Loucy (cell line): ENCODE results near the gene DDAH2.

Source experiments
- H2AFZ ChIP-seq: fragments of 200-600 bp; sonication (generic); 2 replicates; pipeline ENCODE4 v1.6.0; 2016; ENCODE audit warnings: antibody characterized with exemption, mild to moderate bottlenecking, low read length, moderate library complexity
- H3F3A ChIP-seq: fragments of 200-600 bp; 2 replicates; pipeline ENCODE4 v1.6.0; 2016; ENCODE audit warnings: antibody characterized with exemption, low read depth, mild to moderate bottlenecking
- H3K27me3 ChIP-seq: fragments of 200-600 bp; sonication (generic); 2 replicates; pipeline ENCODE4 v1.6.1; 2014; ENCODE audit warnings: low read length, mild to moderate bottlenecking; ENCODE audit not compliant: insufficient read depth, poor library complexity, severe bottlenecking
- H3K36me3 ChIP-seq: fragments of 200-600 bp; sonication (generic); 2 replicates; pipeline ENCODE4 v1.6.1; 2016; ENCODE audit warnings: low read length; ENCODE audit not compliant: insufficient read depth
- H3K4me1 ChIP-seq: fragments of 200-600 bp; sonication (generic); 2 replicates; pipeline ENCODE4 v1.5.1; 2014; ENCODE audit warnings: low read length, mild to moderate bottlenecking; ENCODE audit not compliant: insufficient read depth, poor library complexity, severe bottlenecking
- H3K4me2 ChIP-seq: fragments of 200-600 bp; sonication (generic); 2 replicates; pipeline ENCODE4 v1.6.0; 2014; ENCODE audit warnings: antibody characterized with exemption, low read length, low read depth, mild to moderate bottlenecking; ENCODE audit not compliant: poor library complexity, severe bottlenecking
- H3K4me3 ChIP-seq: fragments of 200-600 bp; sonication (generic); 2 replicates; pipeline ENCODE4 v1.5.1; 2014; ENCODE audit warnings: low read length, mild to moderate bottlenecking, mixed read lengths; ENCODE audit not compliant: poor library complexity, severe bottlenecking
- H3K79me2 ChIP-seq: fragments of 200-600 bp; sonication (generic); 2 replicates; pipeline ENCODE4 v1.6.1; 2014; ENCODE audit warnings: low read length; ENCODE audit not compliant: insufficient read depth
- H3K9ac ChIP-seq: fragments of 200-600 bp; sonication (generic); 2 replicates; pipeline ENCODE4 v1.6.0; 2014; ENCODE audit warnings: mild to moderate bottlenecking, low read depth, low read length, moderate library complexity; ENCODE audit not compliant: poor library complexity, severe bottlenecking
- H3K9me2 ChIP-seq: fragments of 200-600 bp; sonication (generic); replicated peaks from 2 replicates; pipeline ENCODE4 v1.6.1; 2016; ENCODE audit warnings: low read depth, low read length, mixed read lengths
- H3K9me3 ChIP-seq: fragments of 200-600 bp; sonication (generic); 2 replicates; pipeline ENCODE4 v1.6.1; 2014; ENCODE audit warnings: mild to moderate bottlenecking, antibody characterized with exemption, low read length, low read depth; ENCODE audit not compliant: insufficient read depth
- H4K20me1 ChIP-seq: fragments of 200-600 bp; sonication (generic); 2 replicates; pipeline ENCODE4 v1.6.0; 2014; ENCODE audit warnings: antibody characterized with exemption, low read length, mild to moderate bottlenecking; ENCODE audit not compliant: insufficient read depth, poor library complexity, severe bottlenecking
- EZH2phosphoT487 ChIP-seq: fragments of 200-600 bp; IDR thresholded peaks from 2 replicates; pipeline ENCODE4 v1.6.1; 2018; ENCODE audit warnings: antibody characterized with exemption, mild to moderate bottlenecking, moderate library complexity, borderline replicate concordance
- TF ChIP-seq, protein P1 (sequence below): fragments of 200-600 bp; sonication (generic); conservative IDR thresholded peaks from 2 replicates; pipeline ENCODE4 v1.5.1; 2014; ENCODE audit warnings: mild to moderate bottlenecking, antibody characterized with exemption, low read length

DDAH2 gene

DNA sequence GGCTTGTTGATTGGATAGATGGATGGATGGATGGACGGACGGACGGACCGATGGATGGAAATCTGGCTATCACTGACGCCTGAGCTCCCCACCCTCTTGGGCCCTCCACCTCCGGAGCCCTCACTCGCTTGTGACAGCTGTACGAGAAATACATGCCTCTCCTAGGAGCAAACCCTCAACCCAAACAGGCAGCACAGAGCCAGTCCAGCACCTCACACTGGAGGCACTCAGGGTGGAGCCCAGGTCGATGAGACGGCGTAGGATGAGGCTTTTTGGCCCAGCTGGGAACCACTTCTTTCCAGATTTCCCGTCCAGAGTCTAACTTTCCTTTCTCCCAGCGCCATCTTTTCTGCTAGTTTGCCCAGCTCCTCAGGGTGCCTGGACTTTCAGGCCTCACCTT is 45.5 kb downstream of the DDAH2 start:
- Histone ChIP-seq H4K20me1 (no peaks in the 10 kb centered on the region), H3K4me1 (peaks cover 8% of the 10 kb centered on the region), H3K36me3 (peaks cover 27% of the 10 kb centered on the region; the same call in 1 of the 2 replicates), H3K4me3 (no peak overlapping the region), H3K9me3 (no peaks in the 10 kb centered on the region), H3K9me2 (no peaks in the 10 kb centered on the region), H2AFZ (no peak overlapping the region), H3K27me3 (no peaks in the 10 kb centered on the region), H3K4me2 (no peak overlapping the region), H3F3A (no peaks in the 10 kb centered on the region), H3K9ac (no peak overlapping the region), H3K79me2 (no peaks in the 10 kb centered on the region)
- TF ChIP-seq, protein P1, sequence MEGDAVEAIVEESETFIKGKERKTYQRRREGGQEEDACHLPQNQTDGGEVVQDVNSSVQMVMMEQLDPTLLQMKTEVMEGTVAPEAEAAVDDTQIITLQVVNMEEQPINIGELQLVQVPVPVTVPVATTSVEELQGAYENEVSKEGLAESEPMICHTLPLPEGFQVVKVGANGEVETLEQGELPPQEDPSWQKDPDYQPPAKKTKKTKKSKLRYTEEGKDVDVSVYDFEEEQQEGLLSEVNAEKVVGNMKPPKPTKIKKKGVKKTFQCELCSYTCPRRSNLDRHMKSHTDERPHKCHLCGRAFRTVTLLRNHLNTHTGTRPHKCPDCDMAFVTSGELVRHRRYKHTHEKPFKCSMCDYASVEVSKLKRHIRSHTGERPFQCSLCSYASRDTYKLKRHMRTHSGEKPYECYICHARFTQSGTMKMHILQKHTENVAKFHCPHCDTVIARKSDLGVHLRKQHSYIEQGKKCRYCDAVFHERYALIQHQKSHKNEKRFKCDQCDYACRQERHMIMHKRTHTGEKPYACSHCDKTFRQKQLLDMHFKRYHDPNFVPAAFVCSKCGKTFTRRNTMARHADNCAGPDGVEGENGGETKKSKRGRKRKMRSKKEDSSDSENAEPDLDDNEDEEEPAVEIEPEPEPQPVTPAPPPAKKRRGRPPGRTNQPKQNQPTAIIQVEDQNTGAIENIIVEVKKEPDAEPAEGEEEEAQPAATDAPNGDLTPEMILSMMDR: no peak
- TF ChIP-seq EZH2phosphoT487: no peak

DNA sequence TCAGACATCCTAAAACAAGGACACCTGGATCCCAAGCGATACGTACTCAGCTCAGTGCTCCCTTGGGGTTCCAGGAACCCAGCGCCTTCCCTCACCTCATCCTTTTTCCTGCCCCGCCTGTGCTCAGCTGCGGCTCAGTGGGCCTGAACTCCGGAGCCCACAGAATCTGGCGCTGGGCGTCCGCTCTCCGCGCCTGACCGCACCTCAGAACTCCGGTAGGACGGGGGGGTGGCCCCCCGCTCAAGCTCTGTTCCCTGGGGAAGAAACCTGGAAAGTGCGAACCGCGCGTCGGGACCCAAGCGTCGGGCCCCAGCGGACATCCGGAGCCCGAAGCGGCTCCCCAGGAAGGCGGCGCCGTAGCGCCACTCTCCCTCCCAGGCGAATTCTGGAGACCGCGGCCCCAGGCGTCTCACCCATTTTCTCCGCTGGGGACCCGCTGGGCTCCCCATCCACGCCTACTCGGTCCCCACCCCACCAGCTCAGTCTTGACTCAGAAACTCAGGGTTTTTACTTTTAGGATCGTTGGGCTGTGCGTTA is 47.9 kb downstream of the DDAH2 start:
- Histone ChIP-seq H3K27me3 (no peaks in the 10 kb centered on the region), H3K9ac (no peak overlapping the region), H2AFZ (no peak overlapping the region), H3K9me2 (no peaks in the 10 kb centered on the region), H3K9me3 (no peaks in the 10 kb centered on the region), H4K20me1 (no peaks in the 10 kb centered on the region), H3K4me2 (no peak overlapping the region), H3K36me3 (peaks cover 3% of the 10 kb centered on the region; the same call in 1 of the 2 replicates), H3K79me2 (no peaks in the 10 kb centered on the region), H3K4me3 (no peak overlapping the region), H3F3A (no peaks in the 10 kb centered on the region), H3K4me1 (peaks cover 8% of the 10 kb centered on the region)
- TF ChIP-seq, protein P1: no peak
- TF ChIP-seq EZH2phosphoT487: no peak

DNA sequence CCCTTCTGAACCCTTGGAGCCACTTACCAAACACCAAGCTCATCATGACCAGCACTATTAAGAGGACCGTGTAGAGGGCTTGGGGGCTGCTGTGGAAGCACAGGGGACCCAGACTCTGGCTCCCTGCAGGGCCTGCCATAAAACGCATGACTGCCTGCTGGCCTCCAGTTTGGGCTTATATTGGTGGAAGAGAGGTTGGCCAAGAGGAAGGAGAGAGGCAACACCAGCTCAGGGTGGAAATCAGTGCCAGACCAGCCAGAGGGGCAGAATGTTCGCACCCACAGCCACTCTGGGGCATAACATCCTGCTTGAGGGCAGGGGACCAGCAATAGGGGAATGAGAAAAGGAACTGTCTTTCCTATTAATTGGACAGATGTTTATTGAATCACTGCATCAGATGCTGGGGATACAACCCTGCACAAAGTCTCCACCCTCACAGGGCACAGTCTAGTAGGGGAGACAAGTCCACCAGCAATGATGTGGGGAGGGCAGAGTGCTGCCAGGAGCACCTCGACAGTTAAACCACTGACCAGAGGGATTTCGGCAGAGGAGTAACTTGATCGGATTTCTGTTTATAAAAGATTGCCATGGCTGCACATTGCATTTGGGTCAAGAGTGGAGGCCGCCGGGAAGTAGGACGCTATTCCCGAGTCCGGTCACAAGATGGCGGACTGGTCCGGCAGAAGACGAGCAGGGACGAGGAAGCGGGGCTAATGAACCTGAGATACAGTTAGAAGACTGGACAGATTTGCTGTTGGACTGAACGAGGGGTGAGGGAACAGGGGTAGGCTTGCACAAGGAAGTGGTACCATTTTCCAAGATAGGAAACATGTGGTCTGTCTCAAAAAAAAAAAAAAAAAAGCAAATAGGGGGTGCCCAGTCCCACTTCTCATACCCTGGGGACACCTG is 48.6 kb downstream of the DDAH2 start, which contains the start of gene LY6G5C:
Gene LY6G5C (minus strand): TSS at position 842 of the 909 bp plus-strand sequence. CDS start 694 bp downstream, at position 148.
- no peak within 1 kb of the TSS for H3K9ac ChIP-seq
- no peaks in the 10 kb centered on the region for H3K36me3 ChIP-seq
- TF ChIP-seq, protein P1: peak; percentile 40; the same call in 1 of the 2 replicates
- no peak for TF ChIP-seq EZH2phosphoT487
- H3K4me2 ChIP-seq: no peak within 1 kb of the TSS
- H3K4me1 ChIP-seq: peaks cover 8% of the 10 kb centered on the region
- no peaks in the 10 kb centered on the region for H3K27me3 ChIP-seq
- no peaks in the 10 kb centered on the region for H3K9me3 ChIP-seq
- no peak within 1 kb of the TSS for H2AFZ ChIP-seq
- H4K20me1 ChIP-seq: no peaks in the 10 kb centered on the region
- H3K9me2 ChIP-seq: no peaks in the 10 kb centered on the region
- H3K79me2 ChIP-seq: no peaks in the 10 kb centered on the region
- H3K4me3 ChIP-seq: no peak within 1 kb of the TSS
- H3F3A ChIP-seq: no peaks in the 10 kb centered on the region
